ENCODE data around the gene HDAC10.

The HDAC10 gene

DNA sequence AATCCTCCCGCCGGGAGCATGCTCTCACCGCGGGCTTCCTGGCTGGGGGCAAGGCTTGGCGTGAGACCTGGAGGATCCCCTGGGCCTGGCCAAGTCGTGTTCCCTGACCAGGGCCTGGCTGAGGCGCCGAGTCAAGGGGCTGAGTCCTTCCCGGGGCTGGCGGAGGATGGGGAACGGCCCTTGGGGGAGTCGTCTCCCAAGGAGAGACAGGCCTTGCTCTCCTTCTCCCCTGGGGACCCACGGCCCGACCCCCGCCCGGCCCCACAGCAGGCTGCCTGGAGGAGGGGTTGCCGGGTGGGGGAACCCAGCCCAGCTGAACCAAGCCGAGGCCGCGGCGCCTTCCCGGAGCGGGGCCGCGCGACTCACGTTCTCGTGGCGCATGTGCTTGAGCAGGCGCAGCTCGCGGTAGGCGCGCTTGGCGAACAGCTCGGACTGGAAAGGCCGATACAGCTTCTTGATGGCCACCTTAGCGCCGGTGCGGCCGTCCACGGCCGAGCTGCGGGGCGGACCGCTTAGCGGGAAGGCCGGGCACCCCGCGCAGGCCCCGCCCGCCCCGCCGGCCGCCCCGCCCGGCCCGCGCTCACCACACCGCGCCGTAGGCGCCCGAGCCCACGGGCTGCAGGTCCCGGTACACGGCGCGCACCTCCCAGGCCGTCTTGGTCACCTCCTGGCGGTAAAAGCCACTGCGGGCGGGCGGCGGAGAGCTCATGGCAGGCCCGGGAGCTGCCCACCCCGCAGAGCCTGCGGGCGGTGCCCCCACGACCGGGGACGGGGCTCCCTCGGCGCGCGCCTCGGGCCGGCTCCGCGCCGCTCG lies 9.9 kb upstream of the HDAC10 start:
- Histone ChIP-seq H3K27me3 (peaks cover 81% of the 10 kb centered on the region), H3K36me3 (no peaks in the 10 kb centered on the region), H3K4me3 (ENCODE audit: low read depth in 1 of 2, low read length in 1 of 2) (no peak overlapping the region), H3K9me3 (no peaks in the 10 kb centered on the region), H3K4me1 (ENCODE audit: control insufficient read depth in 1 of 2, insufficient read depth in 1 of 2, low read depth in 1 of 2, low read length in 1 of 2) (peaks cover 0 to 4% of the 10 kb centered on the region in 2 experiments), H3K27ac (no peak overlapping the region)
- TF ChIP-seq, protein P1, sequence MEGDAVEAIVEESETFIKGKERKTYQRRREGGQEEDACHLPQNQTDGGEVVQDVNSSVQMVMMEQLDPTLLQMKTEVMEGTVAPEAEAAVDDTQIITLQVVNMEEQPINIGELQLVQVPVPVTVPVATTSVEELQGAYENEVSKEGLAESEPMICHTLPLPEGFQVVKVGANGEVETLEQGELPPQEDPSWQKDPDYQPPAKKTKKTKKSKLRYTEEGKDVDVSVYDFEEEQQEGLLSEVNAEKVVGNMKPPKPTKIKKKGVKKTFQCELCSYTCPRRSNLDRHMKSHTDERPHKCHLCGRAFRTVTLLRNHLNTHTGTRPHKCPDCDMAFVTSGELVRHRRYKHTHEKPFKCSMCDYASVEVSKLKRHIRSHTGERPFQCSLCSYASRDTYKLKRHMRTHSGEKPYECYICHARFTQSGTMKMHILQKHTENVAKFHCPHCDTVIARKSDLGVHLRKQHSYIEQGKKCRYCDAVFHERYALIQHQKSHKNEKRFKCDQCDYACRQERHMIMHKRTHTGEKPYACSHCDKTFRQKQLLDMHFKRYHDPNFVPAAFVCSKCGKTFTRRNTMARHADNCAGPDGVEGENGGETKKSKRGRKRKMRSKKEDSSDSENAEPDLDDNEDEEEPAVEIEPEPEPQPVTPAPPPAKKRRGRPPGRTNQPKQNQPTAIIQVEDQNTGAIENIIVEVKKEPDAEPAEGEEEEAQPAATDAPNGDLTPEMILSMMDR (IDR thresholded peaks at IDR 0.05), result no peak

DNA sequence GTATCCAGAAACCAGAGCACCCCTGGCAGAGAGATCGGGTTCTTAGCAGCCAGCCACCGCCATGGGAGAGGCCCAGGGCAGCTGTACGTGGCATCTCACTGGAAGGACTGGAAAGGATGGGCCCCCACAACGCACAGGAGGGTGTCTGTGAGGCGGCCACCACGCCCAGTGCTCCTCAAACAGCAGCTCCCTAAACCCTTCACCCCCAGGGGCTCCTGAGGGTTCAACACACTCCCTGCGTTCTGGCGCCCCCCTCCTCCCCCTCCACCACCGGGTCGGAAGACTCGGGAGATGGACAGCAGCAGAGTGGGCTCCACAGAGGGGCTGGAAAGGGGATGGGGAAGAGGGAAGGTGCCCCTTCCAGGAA lies 9.4 kb upstream of the HDAC10 start:
- Histone ChIP-seq H3K27me3 (peaks cover 75% of the 10 kb centered on the region), H3K27ac (no peak overlapping the region), H3K36me3 (no peaks in the 10 kb centered on the region), H3K4me3 (ENCODE audit: low read depth in 1 of 2, low read length in 1 of 2) (no peak overlapping the region), H3K9me3 (no peaks in the 10 kb centered on the region), H3K4me1 (ENCODE audit: control insufficient read depth in 1 of 2, insufficient read depth in 1 of 2, low read depth in 1 of 2, low read length in 1 of 2) (peaks cover 0 to 4% of the 10 kb centered on the region in 2 experiments)
- TF ChIP-seq, protein P1 (IDR thresholded peaks at IDR 0.05), result no peak

GRCh38 chr22:50259302-50259701 lies 8.2 kb upstream of the HDAC10 start:
- TF ChIP-seq, protein P1 (IDR thresholded peaks at IDR 0.05), result no peak
- H3K27ac ChIP-seq, result no peak overlapping the region

GRCh38 chr22:50258361-50259292 lies 7.6 kb upstream of the HDAC10 start:
- no peaks in the 10 kb centered on the region for H3K36me3 ChIP-seq
- peaks cover 0 to 4% of the 10 kb centered on the region in 2 experiments for H3K4me1 ChIP-seq (ENCODE audit: control insufficient read depth in 1 of 2, insufficient read depth in 1 of 2, low read depth in 1 of 2, low read length in 1 of 2)
- TF ChIP-seq, protein P1 (IDR thresholded peaks at IDR 0.05), result no peak
- no peak overlapping the region for H3K27ac ChIP-seq
- no peak overlapping the region for H3K4me3 ChIP-seq (ENCODE audit: low read depth in 1 of 2, low read length in 1 of 2)
- no peaks in the 10 kb centered on the region for H3K9me3 ChIP-seq
- peaks cover 57% of the 10 kb centered on the region for H3K27me3 ChIP-seq

More at GRCh38 chr22:50259302-50259701, 8.2 kb upstream of the HDAC10 start:
- peaks cover 0 to 4% of the 10 kb centered on the region in 2 experiments for H3K4me1 ChIP-seq (ENCODE audit: control insufficient read depth in 1 of 2, insufficient read depth in 1 of 2, low read depth in 1 of 2, low read length in 1 of 2)
- H3K36me3 ChIP-seq, result no peaks in the 10 kb centered on the region
- no peak overlapping the region for H3K4me3 ChIP-seq (ENCODE audit: low read depth in 1 of 2, low read length in 1 of 2)
- no peaks in the 10 kb centered on the region for H3K9me3 ChIP-seq
- peaks cover 64% of the 10 kb centered on the region for H3K27me3 ChIP-seq

- peaks cover 0 to 4% of the 10 kb centered on the region in 2 experiments for H3K4me1 ChIP-seq (ENCODE audit: control insufficient read depth in 1 of 2, insufficient read depth in 1 of 2, low read depth in 1 of 2, low read length in 1 of 2)
- TF ChIP-seq, protein P1 (IDR thresholded peaks at IDR 0.05), result no peak
- no peak overlapping the region for H3K4me3 ChIP-seq (ENCODE audit: low read depth in 1 of 2, low read length in 1 of 2)
- no peaks in the 10 kb centered on the region for H3K9me3 ChIP-seq
- no peak overlapping the region for H3K27ac ChIP-seq
- H3K36me3 ChIP-seq, result no peaks in the 10 kb centered on the region
- H3K27me3 ChIP-seq, result peaks cover 48% of the 10 kb centered on the region
Observed at GRCh38 chr22:50257451-50258360, 6.6 kb upstream of the HDAC10 start.

All from neutrophil (primary cell).